ENCODE measurements around the gene NAT16. TPM values are rescaled to one million over a fixed set of nuclear protein-coding genes. Genes with fewer than 3 reads are reported as not detected.
A peak's percentile ranks its signal among the peaks of the same experiment; 100 is the strongest.

Gene NAT16
- total and polyA plus RNA-seq, 9 of the 15 experiments (the other 6 are each of a cell fraction or from before 2014, with no cell fraction given): 0.04 TPM; not detected in 8

GRCh38 chr7:101218236-101219125 is 38.4 kb upstream of the NAT16 start:
- BruUV-seq (replicated peaks): TSS peak; percentile 85
- ChIA-PET CTCF (ENCODE audit: low intra/inter-chr PET ratio) (interaction anchor here (0.6 kb wide), 1 partner anchor 603 kb away, joined by 3 read pairs; no protein-coding TSS in a partner anchor), POLR2A (interaction anchor here (0.7 to 2.4 kb wide), 14 partner anchors 9 to 123 kb away, joined by 3 to 19 read pairs (median 4); partner anchors contain the start of gene CLDN15)
- WGBS (ENCODE audit: insufficient coverage, low coverage, missing lambda C conversion rate): 2% methylated on average over 25 of the region's 26 CpGs
- in situ Hi-C loops (cut with MboI) (no loop called here), intact Hi-C loops (cut with micrococcal nuclease) (no loop called here)
- H3K4me3 ChIP-seq: peak overlapping the region; percentile 67
- FAIRE-seq (peak; percentile 6), ATAC-seq (no peak; the same call in 2 of the 3 replicates), DNase-seq (ENCODE audit: extremely low read depth in 1 of 4, low spot score in 3 of 4) (no peak)
- no peaks in the 10 kb centered on the region for H4K20me1 ChIP-seq (replicated peaks; ENCODE audit: control insufficient read depth, insufficient read depth, low read length)
- H3K9me1 ChIP-seq (ENCODE audit: control insufficient read depth, insufficient read depth, low read length): peaks cover 9% of the 10 kb centered on the region
- H3K27ac ChIP-seq (ENCODE audit: extremely low read depth, low read depth, low read length): peak overlapping the region; percentile 95
- peak overlapping the region; percentile 97 for H2AFZ ChIP-seq (ENCODE audit: low read depth, low read length)
- peaks cover 22 to 45% of the 10 kb centered on the region in 2 experiments for H3K4me1 ChIP-seq (replicated peaks in 1 of 2; ENCODE audit: control insufficient read depth in 2 of 2, insufficient read depth in 2 of 2, low read length in 2 of 2)
- peak overlapping the region; percentile 96 for H3K4me2 ChIP-seq (ENCODE audit: insufficient read depth, low read length)
- H3K9me3 ChIP-seq (replicated peaks; ENCODE audit: control insufficient read depth, insufficient read depth, low read depth, low read length): no peaks in the 10 kb centered on the region
- H3K9ac ChIP-seq (ENCODE audit: insufficient read depth in 1 of 2, low read depth in 2 of 2, low read length in 2 of 2): peak overlapping the region; percentile 88 to 92
- peaks cover 37% of the 10 kb centered on the region; the same call in 2 of the 3 replicates for H3K36me3 ChIP-seq (ENCODE audit: control insufficient read depth, insufficient read depth, low read length)
- peaks cover 46% of the 10 kb centered on the region for H3K79me2 ChIP-seq (ENCODE audit: control insufficient read depth, insufficient read depth, low read length)
- no peaks in the 10 kb centered on the region for H3K27me3 ChIP-seq (ENCODE audit: control insufficient read depth in 2 of 2, insufficient read depth in 2 of 2, low read length in 2 of 2)
- 0 out of 2 replicates have a peak, but pooled peaks have one; percentile 24 for TF ChIP-seq HLTF (IDR thresholded peaks at IDR 0.05)
- TF ChIP-seq, protein P1, sequence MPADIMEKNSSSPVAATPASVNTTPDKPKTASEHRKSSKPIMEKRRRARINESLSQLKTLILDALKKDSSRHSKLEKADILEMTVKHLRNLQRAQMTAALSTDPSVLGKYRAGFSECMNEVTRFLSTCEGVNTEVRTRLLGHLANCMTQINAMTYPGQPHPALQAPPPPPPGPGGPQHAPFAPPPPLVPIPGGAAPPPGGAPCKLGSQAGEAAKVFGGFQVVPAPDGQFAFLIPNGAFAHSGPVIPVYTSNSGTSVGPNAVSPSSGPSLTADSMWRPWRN (IDR thresholded peaks at IDR 0.05; ENCODE audit: low read depth): 0 out of 2 replicates have a peak, but pooled peaks have one; percentile 11
- TF ChIP-seq, protein P2, sequence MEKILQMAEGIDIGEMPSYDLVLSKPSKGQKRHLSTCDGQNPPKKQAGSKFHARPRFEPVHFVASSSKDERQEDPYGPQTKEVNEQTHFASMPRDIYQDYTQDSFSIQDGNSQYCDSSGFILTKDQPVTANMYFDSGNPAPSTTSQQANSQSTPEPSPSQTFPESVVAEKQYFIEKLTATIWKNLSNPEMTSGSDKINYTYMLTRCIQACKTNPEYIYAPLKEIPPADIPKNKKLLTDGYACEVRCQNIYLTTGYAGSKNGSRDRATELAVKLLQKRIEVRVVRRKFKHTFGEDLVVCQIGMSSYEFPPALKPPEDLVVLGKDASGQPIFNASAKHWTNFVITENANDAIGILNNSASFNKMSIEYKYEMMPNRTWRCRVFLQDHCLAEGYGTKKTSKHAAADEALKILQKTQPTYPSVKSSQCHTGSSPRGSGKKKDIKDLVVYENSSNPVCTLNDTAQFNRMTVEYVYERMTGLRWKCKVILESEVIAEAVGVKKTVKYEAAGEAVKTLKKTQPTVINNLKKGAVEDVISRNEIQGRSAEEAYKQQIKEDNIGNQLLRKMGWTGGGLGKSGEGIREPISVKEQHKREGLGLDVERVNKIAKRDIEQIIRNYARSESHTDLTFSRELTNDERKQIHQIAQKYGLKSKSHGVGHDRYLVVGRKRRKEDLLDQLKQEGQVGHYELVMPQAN (IDR thresholded peaks at IDR 0.05; ENCODE audit: borderline replicate concordance): peak; percentile 17; the same call in 1 of the 2 replicates
- TF ChIP-seq ZKSCAN1 (IDR thresholded peaks at IDR 0.05; ENCODE audit: low read depth, low read length): no peak
- TF ChIP-seq HDAC6 (IDR thresholded peaks at IDR 0.05; ENCODE audit: low read depth, low read length): no peak
- TF ChIP-seq ZNF324 (CRISPR knock-in tag; IDR thresholded peaks at IDR 0.05): peak; percentile 86
- TF ChIP-seq ZNF197 (CRISPR knock-in tag; IDR thresholded peaks at IDR 0.05; ENCODE audit: low read depth): 0 out of 2 replicates have a peak, but pooled peaks have one; percentile 24
- TF ChIP-seq, protein P3, sequence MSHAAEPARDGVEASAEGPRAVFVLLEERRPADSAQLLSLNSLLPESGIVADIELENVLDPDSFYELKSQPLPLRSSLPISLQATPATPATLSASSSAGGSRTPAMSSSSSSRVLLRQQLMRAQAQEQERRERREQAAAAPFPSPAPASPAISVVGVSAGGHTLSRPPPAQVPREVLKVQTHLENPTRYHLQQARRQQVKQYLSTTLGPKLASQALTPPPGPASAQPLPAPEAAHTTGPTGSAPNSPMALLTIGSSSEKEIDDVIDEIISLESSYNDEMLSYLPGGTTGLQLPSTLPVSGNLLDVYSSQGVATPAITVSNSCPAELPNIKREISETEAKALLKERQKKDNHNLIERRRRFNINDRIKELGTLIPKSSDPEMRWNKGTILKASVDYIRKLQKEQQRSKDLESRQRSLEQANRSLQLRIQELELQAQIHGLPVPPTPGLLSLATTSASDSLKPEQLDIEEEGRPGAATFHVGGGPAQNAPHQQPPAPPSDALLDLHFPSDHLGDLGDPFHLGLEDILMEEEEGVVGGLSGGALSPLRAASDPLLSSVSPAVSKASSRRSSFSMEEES (CRISPR knock-in tag; IDR thresholded peaks at IDR 0.05): no peak
- no peak for TF ChIP-seq ZNF253 (CRISPR knock-in tag; conservative IDR thresholded peaks at IDR 0.05)
- no peak for TF ChIP-seq ZNF395 (CRISPR knock-in tag; IDR thresholded peaks at IDR 0.05)
- TF ChIP-seq PHF8 (IDR thresholded peaks at IDR 0.05; ENCODE audit: borderline replicate concordance, low read length): peak; percentile 44; the same call in 1 of the 2 replicates
- TF ChIP-seq, protein P4, sequence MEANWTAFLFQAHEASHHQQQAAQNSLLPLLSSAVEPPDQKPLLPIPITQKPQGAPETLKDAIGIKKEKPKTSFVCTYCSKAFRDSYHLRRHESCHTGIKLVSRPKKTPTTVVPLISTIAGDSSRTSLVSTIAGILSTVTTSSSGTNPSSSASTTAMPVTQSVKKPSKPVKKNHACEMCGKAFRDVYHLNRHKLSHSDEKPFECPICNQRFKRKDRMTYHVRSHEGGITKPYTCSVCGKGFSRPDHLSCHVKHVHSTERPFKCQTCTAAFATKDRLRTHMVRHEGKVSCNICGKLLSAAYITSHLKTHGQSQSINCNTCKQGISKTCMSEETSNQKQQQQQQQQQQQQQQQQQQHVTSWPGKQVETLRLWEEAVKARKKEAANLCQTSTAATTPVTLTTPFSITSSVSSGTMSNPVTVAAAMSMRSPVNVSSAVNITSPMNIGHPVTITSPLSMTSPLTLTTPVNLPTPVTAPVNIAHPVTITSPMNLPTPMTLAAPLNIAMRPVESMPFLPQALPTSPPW (CRISPR knock-in tag; IDR thresholded peaks at IDR 0.05): 0 out of 2 replicates have a peak, but pooled peaks have one; percentile 29
